Measurements from ENCODE around the gene SUGP2. TPM values are rescaled to one million over a fixed set of nuclear protein-coding genes. Genes with fewer than 3 reads are reported as not detected.

The SUGP2 gene
- polyA plus RNA-seq, 3 donors, result 7.6 to 143 (median 8.2) TPM

DNA sequence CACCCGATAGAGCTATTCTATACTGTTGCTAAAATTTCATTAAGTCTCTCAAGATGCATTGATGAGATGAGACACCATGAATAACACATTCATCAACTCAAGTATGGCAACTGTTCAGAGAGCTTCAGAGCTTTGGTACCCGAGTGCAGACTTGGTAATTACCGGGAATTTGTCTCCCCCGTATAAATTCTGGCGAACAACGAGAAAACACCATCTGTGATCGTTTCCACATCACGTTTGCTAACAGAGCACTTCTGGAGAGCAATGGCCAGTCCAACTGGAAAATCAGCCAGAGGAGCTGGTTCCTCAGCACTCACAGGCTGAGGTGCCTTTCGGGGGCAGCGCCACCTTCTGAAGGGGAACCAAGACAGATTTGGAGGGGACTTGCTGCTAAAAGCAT, 40.2 kb downstream of the SUGP2 start:
- peaks cover 0 to 3% (median 0%) of the 10 kb centered on the region in 3 donors for H3K27me3 Mint-ChIP-seq (ENCODE audit: low read depth in 3 of 3)
- Histone ChIP-seq H3K9ac (ENCODE audit: insufficient read depth, low read length, poor library complexity, severe bottlenecking) (no peak overlapping the region), H4K20me1 (ENCODE audit: insufficient read depth, low read length) (no peaks in the 10 kb centered on the region), H3K36me3 (replicated peaks in 1 of 2; ENCODE audit: control insufficient read depth in 1 of 2, insufficient read depth in 2 of 2, low read length in 2 of 2) (peaks cover 55 to 71% of the 10 kb centered on the region in 2 donors), H3K4me3 (replicated peaks in 1 of 3; ENCODE audit: low read depth in 2 of 3, low read length in 3 of 3) (no peak overlapping the region), H3K79me2 (ENCODE audit: insufficient read depth, low read length) (no peaks in the 10 kb centered on the region), H3K4me1 (ENCODE audit: control insufficient read depth in 1 of 2, insufficient read depth in 2 of 2, low read length in 2 of 2) (no peaks in the 10 kb centered on the region), H3K9me3 (replicated peaks in 1 of 2; ENCODE audit: control insufficient read depth in 1 of 2, insufficient read depth in 1 of 2, low read length in 2 of 2) (no peaks in the 10 kb centered on the region), H3K4me2 (replicated peaks; ENCODE audit: extremely low read depth, low read length, poor library complexity, severe bottlenecking) (no peak overlapping the region), H3K27me3 (ENCODE audit: control insufficient read depth in 2 of 2, insufficient read depth in 2 of 2, low read length in 2 of 2) (no peaks in the 10 kb centered on the region), H3K27ac (ENCODE audit: low read depth in 1 of 2, low read length in 2 of 2) (no peak overlapping the region), H2AFZ (ENCODE audit: insufficient read depth, low read depth, low read length, poor library complexity, severe bottlenecking) (no peak overlapping the region)
- H3K4me1 Mint-ChIP-seq, result no peaks in the 10 kb centered on the region
- peak overlapping the region in 1 of 7 donors; percentile 58 for H3K27ac Mint-ChIP-seq
- no peak overlapping the region for H3K4me3 Mint-ChIP-seq
- no peaks in the 10 kb centered on the region for H3K9me3 Mint-ChIP-seq
- intact Hi-C loops (cut with micrococcal nuclease), result no loop called here
- TF ChIP-seq, protein P1, sequence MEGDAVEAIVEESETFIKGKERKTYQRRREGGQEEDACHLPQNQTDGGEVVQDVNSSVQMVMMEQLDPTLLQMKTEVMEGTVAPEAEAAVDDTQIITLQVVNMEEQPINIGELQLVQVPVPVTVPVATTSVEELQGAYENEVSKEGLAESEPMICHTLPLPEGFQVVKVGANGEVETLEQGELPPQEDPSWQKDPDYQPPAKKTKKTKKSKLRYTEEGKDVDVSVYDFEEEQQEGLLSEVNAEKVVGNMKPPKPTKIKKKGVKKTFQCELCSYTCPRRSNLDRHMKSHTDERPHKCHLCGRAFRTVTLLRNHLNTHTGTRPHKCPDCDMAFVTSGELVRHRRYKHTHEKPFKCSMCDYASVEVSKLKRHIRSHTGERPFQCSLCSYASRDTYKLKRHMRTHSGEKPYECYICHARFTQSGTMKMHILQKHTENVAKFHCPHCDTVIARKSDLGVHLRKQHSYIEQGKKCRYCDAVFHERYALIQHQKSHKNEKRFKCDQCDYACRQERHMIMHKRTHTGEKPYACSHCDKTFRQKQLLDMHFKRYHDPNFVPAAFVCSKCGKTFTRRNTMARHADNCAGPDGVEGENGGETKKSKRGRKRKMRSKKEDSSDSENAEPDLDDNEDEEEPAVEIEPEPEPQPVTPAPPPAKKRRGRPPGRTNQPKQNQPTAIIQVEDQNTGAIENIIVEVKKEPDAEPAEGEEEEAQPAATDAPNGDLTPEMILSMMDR (IDR thresholded peaks at IDR 0.05), result no peak
- WGBS (ENCODE audit: insufficient coverage), result 96% methylated on average over 9 of the region's 10 CpGs
- no peak for DNase-seq
- peaks cover 57 to 72% of the 10 kb centered on the region in 2 donors for H3K36me3 Mint-ChIP-seq

DNA sequence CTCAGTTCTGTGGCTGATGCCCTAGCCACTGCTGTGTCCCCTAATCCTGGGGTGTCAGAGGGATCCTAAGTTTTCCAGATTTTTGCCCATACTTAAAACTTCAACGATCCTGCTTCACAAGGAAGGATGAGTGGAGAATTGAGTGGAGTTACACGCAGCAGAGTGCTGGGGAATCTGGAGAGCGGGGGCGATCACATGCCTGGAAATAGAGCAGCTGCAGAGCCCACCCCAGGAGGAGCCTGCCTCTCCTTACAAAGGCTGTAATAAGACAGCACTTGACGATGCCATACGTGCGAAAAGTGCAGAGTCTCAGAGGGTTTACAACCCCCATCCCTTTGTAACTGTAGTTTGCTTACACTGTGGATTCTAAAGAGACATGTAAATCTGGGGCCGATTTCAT, 40.6 kb downstream of the SUGP2 start:
- no peaks in the 10 kb centered on the region for H3K79me2 ChIP-seq (ENCODE audit: insufficient read depth, low read length)
- peak overlapping the region in 1 of 7 donors; percentile 44 for H3K27ac Mint-ChIP-seq
- intact Hi-C loops (cut with micrococcal nuclease), result no loop called here
- no peaks in the 10 kb centered on the region for H3K9me3 Mint-ChIP-seq
- H3K9ac ChIP-seq (ENCODE audit: insufficient read depth, low read length, poor library complexity, severe bottlenecking), result no peak overlapping the region
- H3K4me3 ChIP-seq (replicated peaks in 1 of 3; ENCODE audit: low read depth in 2 of 3, low read length in 3 of 3), result no peak overlapping the region
- TF ChIP-seq, protein P1 (IDR thresholded peaks at IDR 0.05), result no peak
- WGBS (ENCODE audit: insufficient coverage), result 100% methylated on average over 2 of the region's 8 CpGs
- H3K36me3 Mint-ChIP-seq, result peaks cover 52 to 68% of the 10 kb centered on the region in 2 donors
- H3K27me3 Mint-ChIP-seq (ENCODE audit: low read depth in 3 of 3), result peaks cover 0 to 3% (median 0%) of the 10 kb centered on the region in 3 donors
- H3K4me2 ChIP-seq (replicated peaks; ENCODE audit: extremely low read depth, low read length, poor library complexity, severe bottlenecking), result no peak overlapping the region
- H3K4me3 Mint-ChIP-seq, result no peak overlapping the region
- no peak overlapping the region for H3K27ac ChIP-seq (ENCODE audit: low read depth in 1 of 2, low read length in 2 of 2)
- no peaks in the 10 kb centered on the region for H4K20me1 ChIP-seq (ENCODE audit: insufficient read depth, low read length)
- no peak overlapping the region for H2AFZ ChIP-seq (ENCODE audit: insufficient read depth, low read depth, low read length, poor library complexity, severe bottlenecking)
- no peaks in the 10 kb centered on the region for H3K4me1 Mint-ChIP-seq
- DNase-seq, result no peak
- no peaks in the 10 kb centered on the region for H3K4me1 ChIP-seq (ENCODE audit: control insufficient read depth in 1 of 2, insufficient read depth in 2 of 2, low read length in 2 of 2)
- H3K27me3 ChIP-seq (ENCODE audit: control insufficient read depth in 2 of 2, insufficient read depth in 2 of 2, low read length in 2 of 2), result no peaks in the 10 kb centered on the region
- H3K36me3 ChIP-seq (replicated peaks in 1 of 2; ENCODE audit: control insufficient read depth in 1 of 2, insufficient read depth in 2 of 2, low read length in 2 of 2), result peaks cover 52 to 67% of the 10 kb centered on the region in 2 donors
- no peaks in the 10 kb centered on the region for H3K9me3 ChIP-seq (replicated peaks in 1 of 2; ENCODE audit: control insufficient read depth in 1 of 2, insufficient read depth in 1 of 2, low read length in 2 of 2)
